ENCODE data around the gene CAND2. TPM values are rescaled to one million over a fixed set of nuclear protein-coding genes. Genes with fewer than 3 reads are reported as not detected.
"Not testable (repeated sequence)": the region's sequence is repeated elsewhere in the genome, so short reads cannot be mapped to it uniquely, and the experiment has no call there.

The CAND2 gene
- total and polyA plus RNA-seq, 4 experiments from 2014 or later, result 1.9 to 2.3 (median 2.2) TPM

- H3K9me3 ChIP-seq (ENCODE audit: control insufficient read depth in 1 of 2, low read length in 2 of 2), result no peaks in the 10 kb centered on the region
- Mint-ChIP-seq H3K27me3 (peaks cover 11 to 17% of the 10 kb centered on the region in 2 donors), H3K36me3 (no peaks in the 10 kb centered on the region), H3K4me3 (no peak overlapping the region), H3K9me3 (peaks cover 0 to 2% (median 0%) of the 10 kb centered on the region in 8 donors), H3K27ac (no peak overlapping the region), H3K4me1 (no peaks in the 10 kb centered on the region)
- no peak for DNase-seq
- H3K4me3 ChIP-seq (ENCODE audit: low read length in 2 of 2), result no peak overlapping the region
- ChIA-PET CTCF (ENCODE audit: partially characterized antibody) (no interaction called here), POLR2A (ENCODE audit: partially characterized antibody) (no interaction called here)
- H3K27me3 ChIP-seq (ENCODE audit: insufficient read depth, low read length), result no peaks in the 10 kb centered on the region
- intact Hi-C loops (cut with micrococcal nuclease), result no loop called here
- H3K27ac ChIP-seq (ENCODE audit: low read depth, low read length), result no peak overlapping the region
- no peaks in the 10 kb centered on the region for H3K4me1 ChIP-seq (ENCODE audit: insufficient read depth, low read length)
- H3K36me3 ChIP-seq (ENCODE audit: insufficient read depth, low read length), result no peaks in the 10 kb centered on the region
Measured at GRCh38 chr3:12782172-12782815, 14.2 kb upstream of the CAND2 start.

GRCh38 chr3:12785096-12785495 is 11.4 kb upstream of the CAND2 start:
- intact Hi-C loops (cut with micrococcal nuclease), result no loop called here
- POLR2A ChIA-PET (ENCODE audit: partially characterized antibody), result no interaction called here
- Mint-ChIP-seq H3K27me3 (peaks cover 14 to 17% of the 10 kb centered on the region in 2 donors), H3K27ac (no peak overlapping the region), H3K4me3 (no peak overlapping the region), H3K4me1 (no peaks in the 10 kb centered on the region), H3K9me3 (peaks cover 0 to 2% (median 0%) of the 10 kb centered on the region in 8 donors), H3K36me3 (no peaks in the 10 kb centered on the region)
- no peaks in the 10 kb centered on the region for H3K9me3 ChIP-seq (ENCODE audit: control insufficient read depth in 1 of 2, low read length in 2 of 2)
- DNase-seq, result no peak
- H3K4me3 ChIP-seq (ENCODE audit: low read length in 2 of 2), result no peak overlapping the region
- H3K36me3 ChIP-seq (ENCODE audit: insufficient read depth, low read length), result no peaks in the 10 kb centered on the region
- H3K27me3 ChIP-seq (ENCODE audit: insufficient read depth, low read length), result no peaks in the 10 kb centered on the region
- H3K4me1 ChIP-seq (ENCODE audit: insufficient read depth, low read length), result no peaks in the 10 kb centered on the region
- CTCF ChIA-PET (ENCODE audit: partially characterized antibody), result no interaction called here
- no peak overlapping the region for H3K27ac ChIP-seq (ENCODE audit: low read depth, low read length)

- peaks cover 10 to 12% of the 10 kb centered on the region in 2 donors for H3K27me3 Mint-ChIP-seq
- not testable (repeated sequence) for H3K4me3 ChIP-seq (ENCODE audit: low read length in 2 of 2); H3K27me3 ChIP-seq (ENCODE audit: insufficient read depth, low read length); H3K27ac Mint-ChIP-seq; H3K4me3 Mint-ChIP-seq; H3K9me3 Mint-ChIP-seq; H3K27ac ChIP-seq (ENCODE audit: low read depth, low read length); H3K4me1 Mint-ChIP-seq; H3K36me3 Mint-ChIP-seq; H3K4me1 ChIP-seq (ENCODE audit: insufficient read depth, low read length); H3K9me3 ChIP-seq (ENCODE audit: control insufficient read depth in 1 of 2, low read length in 2 of 2); H3K36me3 ChIP-seq (ENCODE audit: insufficient read depth, low read length)
- peak in 4 of 5 donors; percentile 40 to 55 (median 46) for DNase-seq
- ChIA-PET CTCF (ENCODE audit: partially characterized antibody) (interaction anchor here (1.0 to 5.4 kb wide), 12 partner anchors 9 to 116 kb away, joined by 3 to 61 read pairs (median 4); partner anchors contain the start of genes CAND2 and RPL32), POLR2A (ENCODE audit: partially characterized antibody) (interaction anchor here (1.2 to 1.4 kb wide), 2 partner anchors 22 to 55 kb away, joined by 3 to 9 read pairs; partner anchors contain the start of gene RPL32)
- intact Hi-C loops (cut with micrococcal nuclease), result loop anchor here (1.0 kb wide), 1 partner anchor 54 kb away; the partner anchor contains the start of gene RPL32
Measured at GRCh38 chr3:12787346-12787745, 9.1 kb upstream of the CAND2 start.

GRCh38 chr3:12787967-12788690 is 8.4 kb upstream of the CAND2 start:
- H3K36me3 Mint-ChIP-seq; H3K4me1 ChIP-seq (ENCODE audit: insufficient read depth, low read length); H3K36me3 ChIP-seq (ENCODE audit: insufficient read depth, low read length); H3K27me3 Mint-ChIP-seq; H3K9me3 Mint-ChIP-seq; H3K4me3 ChIP-seq (ENCODE audit: low read length in 2 of 2); H3K4me1 Mint-ChIP-seq; DNase-seq; H3K27ac Mint-ChIP-seq; H3K4me3 Mint-ChIP-seq; H3K9me3 ChIP-seq (ENCODE audit: control insufficient read depth in 1 of 2, low read length in 2 of 2); H3K27ac ChIP-seq (ENCODE audit: low read depth, low read length); H3K27me3 ChIP-seq (ENCODE audit: insufficient read depth, low read length): not testable (repeated sequence)
- intact Hi-C loops (cut with micrococcal nuclease), result loop anchor here (1.0 kb wide), 1 partner anchor 53 kb away; the partner anchor contains the start of gene RPL32
- POLR2A ChIA-PET (ENCODE audit: partially characterized antibody), result interaction anchor here (1.2 to 1.4 kb wide), 2 partner anchors 21 to 54 kb away, joined by 3 to 9 read pairs; partner anchors contain the start of gene RPL32
- CTCF ChIA-PET (ENCODE audit: partially characterized antibody), result interaction anchor here (1.0 to 5.4 kb wide), 12 partner anchors 8 to 115 kb away, joined by 3 to 61 read pairs (median 4); partner anchors contain the start of genes CAND2 and RPL32

- CTCF ChIA-PET (ENCODE audit: partially characterized antibody), result interaction anchor here (1.0 to 5.4 kb wide), 3 partner anchors 11 to 19 kb away, joined by 4 to 61 read pairs (median 4); no protein-coding TSS in a partner anchor
- Mint-ChIP-seq H3K27ac (peak overlapping the region in 1 of 7 donors; percentile 39), H3K4me3 (no peak overlapping the region), H3K4me1 (peaks cover 0 to 8% (median 4%) of the 10 kb centered on the region in 4 donors), H3K36me3 (no peaks in the 10 kb centered on the region), H3K9me3 (no peaks in the 10 kb centered on the region), H3K27me3 (peaks cover 0 to 6% of the 10 kb centered on the region in 2 donors)
- H3K4me1 ChIP-seq (ENCODE audit: insufficient read depth, low read length), result peaks cover 9% of the 10 kb centered on the region
- POLR2A ChIA-PET (ENCODE audit: partially characterized antibody), result no interaction called here
- H3K27ac ChIP-seq (ENCODE audit: low read depth, low read length), result no peak overlapping the region
- H3K36me3 ChIP-seq (ENCODE audit: insufficient read depth, low read length), result no peaks in the 10 kb centered on the region
- no peaks in the 10 kb centered on the region for H3K27me3 ChIP-seq (ENCODE audit: insufficient read depth, low read length)
- H3K4me3 ChIP-seq (ENCODE audit: low read length in 2 of 2), result no peak overlapping the region
- intact Hi-C loops (cut with micrococcal nuclease), result no loop called here
- H3K9me3 ChIP-seq (ENCODE audit: control insufficient read depth in 1 of 2, low read length in 2 of 2), result no peaks in the 10 kb centered on the region
- DNase-seq, result no peak
Measured at GRCh38 chr3:12791430-12791829, 5.0 kb upstream of the CAND2 start.

- CTCF ChIA-PET (ENCODE audit: partially characterized antibody), result interaction anchor here (1.5 kb wide), 1 partner anchor 16 kb away, joined by 4 read pairs; no protein-coding TSS in a partner anchor
- H3K36me3 Mint-ChIP-seq, result no peaks in the 10 kb centered on the region
Measured at GRCh38 chr3:12793701-12794100, 2.8 kb upstream of the CAND2 start.

More at GRCh38 chr3:12793701-12794100, 2.8 kb upstream of the CAND2 start:
- H3K27me3 Mint-ChIP-seq, result peaks cover 0 to 8% of the 10 kb centered on the region in 2 donors
- Histone ChIP-seq H3K4me1 (ENCODE audit: insufficient read depth, low read length) (peaks cover 9% of the 10 kb centered on the region), H3K36me3 (ENCODE audit: insufficient read depth, low read length) (no peaks in the 10 kb centered on the region), H3K9me3 (ENCODE audit: control insufficient read depth in 1 of 2, low read length in 2 of 2) (no peaks in the 10 kb centered on the region), H3K4me3 (ENCODE audit: low read length in 2 of 2) (no peak overlapping the region), H3K27ac (ENCODE audit: low read depth, low read length) (no peak overlapping the region), H3K27me3 (ENCODE audit: insufficient read depth, low read length) (no peaks in the 10 kb centered on the region)
- H3K27ac Mint-ChIP-seq, result no peak overlapping the region
- DNase-seq, result no peak
- POLR2A ChIA-PET (ENCODE audit: partially characterized antibody), result interaction anchor here (5.2 kb wide), 1 partner anchor 16 kb away, joined by 21 read pairs; no protein-coding TSS in a partner anchor
- H3K9me3 Mint-ChIP-seq, result no peaks in the 10 kb centered on the region
- intact Hi-C loops (cut with micrococcal nuclease), result no loop called here
- no peak overlapping the region for H3K4me3 Mint-ChIP-seq
- peaks cover 2 to 17% (median 11%) of the 10 kb centered on the region in 4 donors for H3K4me1 Mint-ChIP-seq
